MCF 10A (cell line): ENCODE data around the gene DBX1. TPM values are rescaled to one million over a fixed set of nuclear protein-coding genes. Genes with fewer than 3 reads are reported as not detected.
"Not testable (repeated sequence)": the region's sequence is repeated elsewhere in the genome, so short reads cannot be mapped to it uniquely, and the experiment has no call there.

ENCODE experiments used
- BruUV-seq: library from RNA; stranded (reverse); fragments of 400-500 nt; replicated peaks from 2 replicates; lab custom pipeline; 2021; lab: Mats Ljungman, UMichigan
- CTCF ChIA-PET: fragments of 300-600 bp; sonication (Branson Sonifier 250); formaldehyde crosslinking; extraction: SDS; loops from one replicate; lab custom pipeline; 2021; ENCODE audit warnings: antibody characterized with exemption, inconsistent platforms; lab: Yijun Ruan, JAX
- POLR2A ChIA-PET: fragments of 300-600, 350-650 bp; sonication (Branson Sonifier 250); formaldehyde crosslinking; extraction: SDS; loops from one replicate; lab custom pipeline; 2020; ENCODE audit warnings: antibody characterized with exemption, inconsistent platforms; lab: Yijun Ruan, JAX
- DNase-seq: peaks from one replicate; pipeline ENCODE4 v3.0.0-alpha.2; 2018; ENCODE audit not compliant: unreplicated experiment
- H3K27ac Mint-ChIP-seq: one replicate; pipeline ENCODE4 v1.8.0; 2022; ENCODE audit warnings: mild to moderate bottlenecking, low read depth, mixed read lengths; ENCODE audit not compliant: unreplicated experiment
- H3K27me3 Mint-ChIP-seq: one replicate; pipeline ENCODE4 v1.8.0; 2022; ENCODE audit warnings: mixed read lengths; ENCODE audit not compliant: insufficient read depth, unreplicated experiment
- H3K36me3 Mint-ChIP-seq: one replicate; pipeline ENCODE4 v1.8.0; 2022; ENCODE audit warnings: mild to moderate bottlenecking, moderate library complexity, mixed read lengths; ENCODE audit not compliant: insufficient read depth, unreplicated experiment
- H3K4me1 Mint-ChIP-seq: one replicate; pipeline ENCODE4 v1.8.0; 2022; ENCODE audit warnings: mixed read lengths; ENCODE audit not compliant: insufficient read depth, unreplicated experiment
- H3K4me3 Mint-ChIP-seq: one replicate; pipeline ENCODE4 v1.8.0; 2022; ENCODE audit warnings: mild to moderate bottlenecking, moderate library complexity, mixed read lengths; ENCODE audit not compliant: unreplicated experiment
- H3K9me3 Mint-ChIP-seq: one replicate; pipeline ENCODE4 v1.8.0; 2022; ENCODE audit warnings: mixed read lengths; ENCODE audit not compliant: unreplicated experiment
- intact Hi-C: fragments of 100-400 bp; cut with micrococcal nuclease; formaldehyde crosslinking; loops from 2 replicates; pipeline ENCODE4 v1.14.1; 2022
- total RNA-seq: library from RNA; stranded (reverse); gene quantifications from 2 replicates; pipeline ENCODE4 v1.2.3, GENCODE V29; 2022
- TF ChIP-seq, protein P1 (sequence below): fragments of 200-600 bp; IDR thresholded peaks from one replicate; pipeline ENCODE4 v1.8.0; 2022; ENCODE audit warnings: antibody characterized with exemption, mild to moderate bottlenecking; ENCODE audit not compliant: unreplicated experiment

Gene DBX1
- total RNA-seq, 1 experiment from 2014 or later, result not detected

DNA sequence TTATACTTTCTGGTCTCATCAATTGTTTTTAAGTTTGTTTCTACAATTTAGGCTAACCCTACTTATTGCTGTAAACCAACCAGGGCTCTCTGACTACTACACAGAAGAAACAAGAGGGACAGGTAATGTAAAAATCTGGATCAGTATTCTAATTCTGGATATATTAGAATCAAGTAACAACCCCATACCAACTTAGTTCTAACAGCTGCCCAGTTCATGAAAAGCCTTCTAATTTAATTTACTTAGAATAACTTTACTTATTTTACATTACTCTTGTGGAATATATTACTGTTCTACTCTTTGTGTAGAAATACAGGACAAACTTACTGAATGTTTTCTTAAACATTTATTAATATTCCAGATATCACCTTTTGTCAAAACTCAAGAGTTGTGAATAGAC is 45.5 kb upstream of the DBX1 start:
- no peak overlapping the region for H3K4me3 Mint-ChIP-seq
- no peaks in the 10 kb centered on the region for H3K36me3 Mint-ChIP-seq
- no TSS peak for BruUV-seq
- peaks cover 73% of the 10 kb centered on the region for H3K27me3 Mint-ChIP-seq
- no peaks in the 10 kb centered on the region for H3K9me3 Mint-ChIP-seq
- intact Hi-C loops, result no loop called here
- ChIA-PET CTCF (interaction anchor here (0.7 kb wide), 2 partner anchors 682 to 1441 kb away, joined by 3 read pairs; no protein-coding TSS in a partner anchor), POLR2A (no interaction called here)
- no peak for DNase-seq
- no peak overlapping the region for H3K27ac Mint-ChIP-seq
- H3K4me1 Mint-ChIP-seq, result peaks cover 6% of the 10 kb centered on the region
- TF ChIP-seq, protein P1, sequence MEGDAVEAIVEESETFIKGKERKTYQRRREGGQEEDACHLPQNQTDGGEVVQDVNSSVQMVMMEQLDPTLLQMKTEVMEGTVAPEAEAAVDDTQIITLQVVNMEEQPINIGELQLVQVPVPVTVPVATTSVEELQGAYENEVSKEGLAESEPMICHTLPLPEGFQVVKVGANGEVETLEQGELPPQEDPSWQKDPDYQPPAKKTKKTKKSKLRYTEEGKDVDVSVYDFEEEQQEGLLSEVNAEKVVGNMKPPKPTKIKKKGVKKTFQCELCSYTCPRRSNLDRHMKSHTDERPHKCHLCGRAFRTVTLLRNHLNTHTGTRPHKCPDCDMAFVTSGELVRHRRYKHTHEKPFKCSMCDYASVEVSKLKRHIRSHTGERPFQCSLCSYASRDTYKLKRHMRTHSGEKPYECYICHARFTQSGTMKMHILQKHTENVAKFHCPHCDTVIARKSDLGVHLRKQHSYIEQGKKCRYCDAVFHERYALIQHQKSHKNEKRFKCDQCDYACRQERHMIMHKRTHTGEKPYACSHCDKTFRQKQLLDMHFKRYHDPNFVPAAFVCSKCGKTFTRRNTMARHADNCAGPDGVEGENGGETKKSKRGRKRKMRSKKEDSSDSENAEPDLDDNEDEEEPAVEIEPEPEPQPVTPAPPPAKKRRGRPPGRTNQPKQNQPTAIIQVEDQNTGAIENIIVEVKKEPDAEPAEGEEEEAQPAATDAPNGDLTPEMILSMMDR, result no peak

DNA sequence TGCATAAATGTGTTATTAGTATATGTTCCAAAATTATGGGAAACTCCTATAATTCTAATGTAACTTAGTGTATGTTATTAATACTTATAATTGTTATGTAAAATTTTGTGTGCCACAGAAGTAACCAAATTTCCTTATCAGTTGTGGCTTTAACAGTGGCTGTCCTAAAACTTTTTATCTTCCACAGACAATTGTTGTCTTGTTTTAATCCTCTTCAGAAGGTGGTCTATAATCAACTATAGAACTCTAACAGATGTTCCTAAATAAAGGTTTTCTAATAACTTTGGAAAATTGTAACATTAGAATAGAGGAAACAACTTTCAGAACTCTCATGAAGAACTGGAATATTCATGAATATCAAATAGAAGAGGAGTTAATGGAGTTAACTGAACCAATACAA is 44.4 kb upstream of the DBX1 start:
- intact Hi-C loops, result no loop called here
- BruUV-seq, result no TSS peak
- POLR2A ChIA-PET, result interaction anchor here (0.6 kb wide), 1 partner anchor 954 kb away, joined by 3 read pairs; no protein-coding TSS in a partner anchor
- H3K9me3 Mint-ChIP-seq, result no peaks in the 10 kb centered on the region
- H3K36me3 Mint-ChIP-seq, result no peaks in the 10 kb centered on the region
- TF ChIP-seq, protein P1, result no peak
- DNase-seq, result no peak
- peaks cover 73% of the 10 kb centered on the region for H3K27me3 Mint-ChIP-seq
- no peak overlapping the region for H3K27ac Mint-ChIP-seq
- H3K4me1 Mint-ChIP-seq, result peaks cover 6% of the 10 kb centered on the region
- H3K4me3 Mint-ChIP-seq, result no peak overlapping the region
- CTCF ChIA-PET, result no interaction called here

DNA sequence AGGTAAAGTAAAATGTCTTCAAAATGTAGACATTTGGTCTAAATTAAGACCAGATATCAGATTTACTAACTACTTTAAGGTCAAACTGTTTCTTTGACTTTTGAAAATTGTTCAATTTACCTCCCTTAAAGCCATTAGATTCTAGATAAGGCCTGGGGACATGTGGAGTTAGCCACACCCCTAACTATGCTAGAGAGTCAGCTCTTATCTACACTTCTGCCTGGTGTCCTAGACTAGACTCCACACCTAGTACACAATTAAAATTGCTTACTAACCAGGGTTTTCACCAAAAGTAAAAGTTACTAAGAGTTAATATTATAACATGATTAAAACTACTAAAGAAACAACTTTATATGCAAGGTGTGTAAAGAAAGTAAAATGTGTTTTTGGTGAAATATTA is 43.6 kb upstream of the DBX1 start:
- ChIA-PET CTCF (interaction anchor here (0.7 kb wide), 1 partner anchor 134 kb away, joined by 3 read pairs; no protein-coding TSS in a partner anchor), POLR2A (no interaction called here)
- Mint-ChIP-seq H3K9me3 (no peaks in the 10 kb centered on the region), H3K27ac (no peak overlapping the region), H3K27me3 (peaks cover 73% of the 10 kb centered on the region), H3K4me1 (peaks cover 6% of the 10 kb centered on the region), H3K4me3 (no peak overlapping the region), H3K36me3 (no peaks in the 10 kb centered on the region)
- no TSS peak for BruUV-seq
- TF ChIP-seq, protein P1, result no peak
- no peak for DNase-seq
- intact Hi-C loops, result no loop called here

DNA sequence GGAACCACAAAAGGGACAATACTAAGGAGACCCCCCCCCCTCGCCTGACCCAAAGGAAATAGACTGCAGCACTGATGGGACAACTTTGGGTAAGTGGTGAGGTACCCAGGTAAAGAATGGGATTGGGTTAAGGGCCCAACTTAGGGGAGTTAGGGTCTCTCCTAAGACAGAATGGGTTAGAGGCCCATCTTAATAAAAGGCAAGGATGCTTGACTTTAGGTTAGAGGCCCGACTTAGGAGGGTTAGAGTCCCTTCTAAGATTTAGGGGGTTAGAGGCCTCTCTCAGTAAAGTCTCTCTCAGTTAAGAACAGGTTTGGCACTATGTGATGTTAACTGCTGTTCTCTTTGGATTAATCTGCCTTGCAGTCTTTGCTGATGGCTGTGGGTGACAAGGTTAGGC is 41.0 kb upstream of the DBX1 start:
- BruUV-seq, result no TSS peak
- CTCF ChIA-PET, result no interaction called here
- no peaks in the 10 kb centered on the region for H3K36me3 Mint-ChIP-seq

DNA sequence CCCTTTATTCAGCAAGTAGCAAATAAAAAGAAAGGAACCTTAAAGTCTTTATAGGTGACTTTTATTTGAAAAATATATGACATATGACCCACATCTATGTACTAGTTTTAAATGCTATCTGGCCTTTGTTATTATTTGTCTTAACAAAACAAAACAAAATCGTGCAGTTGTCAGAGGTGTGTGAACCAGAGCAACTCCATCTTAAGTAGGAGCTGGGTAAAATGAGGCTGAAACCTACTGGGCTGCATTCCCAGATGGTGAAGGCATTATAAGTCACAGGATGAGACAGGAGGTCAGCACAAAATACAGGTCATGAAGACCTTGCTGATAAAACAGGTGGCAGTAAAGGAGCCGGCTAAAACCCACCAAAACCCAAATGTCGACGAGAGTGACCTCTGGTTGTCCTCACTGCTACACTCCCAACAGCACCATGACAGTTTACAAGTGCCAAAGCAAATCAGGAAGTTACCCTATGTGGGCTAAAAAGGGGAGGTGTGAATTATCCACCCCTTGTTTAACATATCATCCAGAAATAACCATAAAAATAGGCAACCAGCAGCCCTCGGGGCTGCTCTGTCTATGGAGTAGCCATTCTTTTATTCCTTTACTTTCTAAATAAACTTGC is 40.2 kb upstream of the DBX1 start:
- POLR2A ChIA-PET, H3K4me1 Mint-ChIP-seq, BruUV-seq, H3K9me3 Mint-ChIP-seq, CTCF ChIA-PET, DNase-seq, H3K4me3 Mint-ChIP-seq, H3K27ac Mint-ChIP-seq, intact Hi-C loops, H3K36me3 Mint-ChIP-seq: not testable (repeated sequence)
- peaks cover 69% of the 10 kb centered on the region for H3K27me3 Mint-ChIP-seq

More for the DNA sequence above, 41.0 kb upstream of the DBX1 start:
- TF ChIP-seq, protein P1, result no peak
- H3K4me3 Mint-ChIP-seq, result no peak overlapping the region
- no peaks in the 10 kb centered on the region for H3K9me3 Mint-ChIP-seq
- POLR2A ChIA-PET, result no interaction called here
- peaks cover 72% of the 10 kb centered on the region for H3K27me3 Mint-ChIP-seq
- H3K27ac Mint-ChIP-seq, result no peak overlapping the region
- DNase-seq, result no peak
- intact Hi-C loops, result no loop called here
- no peaks in the 10 kb centered on the region for H3K4me1 Mint-ChIP-seq
